AG10803 (cell line): Measurements from ENCODE around the gene ANKRD33B.
"Not testable (repeated sequence)": the region's sequence is repeated elsewhere in the genome, so short reads cannot be mapped to it uniquely, and the experiment has no call there.

Experiments used
- DNase-seq: peaks from one replicate; pipeline ENCODE4 v3.0.0; 2010; ENCODE audit warnings: low read depth
- H3K4me3 ChIP-seq: 2 replicates; pipeline ENCODE4 v1.5.1; 2011; ENCODE audit warnings: mild to moderate bottlenecking, low read length, control low read depth
- TF ChIP-seq, protein P1 (sequence below): conservative IDR thresholded peaks from 2 replicates; pipeline ENCODE4 v1.5.1; 2011; ENCODE audit warnings: mild to moderate bottlenecking, low read length, control low read depth, inconsistent platforms

Gene ANKRD33B

DNA sequence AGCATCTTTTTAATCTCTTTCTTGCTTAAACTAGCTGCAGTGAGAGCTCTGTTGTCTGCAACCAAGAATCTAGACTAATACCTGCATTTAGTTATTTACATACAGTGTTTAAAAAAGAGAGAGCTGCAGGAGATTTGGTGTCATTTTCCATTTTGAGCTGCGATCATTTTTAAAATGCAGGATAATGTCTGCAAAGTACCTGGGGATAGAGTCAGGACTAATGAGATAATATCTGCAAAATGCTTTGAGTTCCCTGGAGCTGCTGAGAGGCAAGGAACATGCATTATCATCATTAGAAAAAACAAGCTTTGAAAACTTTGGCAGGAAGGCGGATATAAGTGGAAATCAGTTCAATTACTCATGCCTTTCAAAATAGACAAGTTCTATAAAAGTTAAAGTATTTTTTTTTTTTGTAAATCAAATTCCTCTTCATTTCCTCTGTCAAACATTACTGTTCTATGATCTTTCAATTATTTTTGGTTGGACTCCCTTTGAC is 21.8 kb upstream of the ANKRD33B start:
- no peak overlapping the region for H3K4me3 ChIP-seq
- no peak for DNase-seq
- TF ChIP-seq, protein P1, sequence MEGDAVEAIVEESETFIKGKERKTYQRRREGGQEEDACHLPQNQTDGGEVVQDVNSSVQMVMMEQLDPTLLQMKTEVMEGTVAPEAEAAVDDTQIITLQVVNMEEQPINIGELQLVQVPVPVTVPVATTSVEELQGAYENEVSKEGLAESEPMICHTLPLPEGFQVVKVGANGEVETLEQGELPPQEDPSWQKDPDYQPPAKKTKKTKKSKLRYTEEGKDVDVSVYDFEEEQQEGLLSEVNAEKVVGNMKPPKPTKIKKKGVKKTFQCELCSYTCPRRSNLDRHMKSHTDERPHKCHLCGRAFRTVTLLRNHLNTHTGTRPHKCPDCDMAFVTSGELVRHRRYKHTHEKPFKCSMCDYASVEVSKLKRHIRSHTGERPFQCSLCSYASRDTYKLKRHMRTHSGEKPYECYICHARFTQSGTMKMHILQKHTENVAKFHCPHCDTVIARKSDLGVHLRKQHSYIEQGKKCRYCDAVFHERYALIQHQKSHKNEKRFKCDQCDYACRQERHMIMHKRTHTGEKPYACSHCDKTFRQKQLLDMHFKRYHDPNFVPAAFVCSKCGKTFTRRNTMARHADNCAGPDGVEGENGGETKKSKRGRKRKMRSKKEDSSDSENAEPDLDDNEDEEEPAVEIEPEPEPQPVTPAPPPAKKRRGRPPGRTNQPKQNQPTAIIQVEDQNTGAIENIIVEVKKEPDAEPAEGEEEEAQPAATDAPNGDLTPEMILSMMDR = no peak

DNA sequence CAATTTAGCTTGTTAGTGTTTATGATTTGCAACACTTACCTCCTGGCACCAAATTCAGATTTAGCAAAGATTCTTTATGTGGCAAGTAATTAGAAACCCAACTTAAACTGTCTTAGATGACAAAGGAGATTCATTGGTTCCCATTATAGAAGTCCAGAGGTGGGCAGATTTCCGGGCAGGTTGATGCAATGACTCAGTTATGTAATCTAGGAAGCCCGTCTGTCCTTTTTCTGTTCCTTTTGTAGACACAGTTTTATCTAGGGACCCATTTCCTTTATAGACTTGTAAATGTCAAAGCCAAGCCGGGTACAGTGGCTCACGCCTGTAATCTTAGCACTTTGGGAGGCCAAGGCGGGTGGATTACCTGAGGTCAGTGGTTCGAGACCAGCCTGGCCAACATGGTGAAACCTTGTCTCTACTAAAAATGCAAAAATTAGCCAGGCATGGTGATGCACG is 20.3 kb upstream of the ANKRD33B start:
- TF ChIP-seq, protein P1 = no peak
- no peak for DNase-seq
- no peak overlapping the region for H3K4me3 ChIP-seq

DNA sequence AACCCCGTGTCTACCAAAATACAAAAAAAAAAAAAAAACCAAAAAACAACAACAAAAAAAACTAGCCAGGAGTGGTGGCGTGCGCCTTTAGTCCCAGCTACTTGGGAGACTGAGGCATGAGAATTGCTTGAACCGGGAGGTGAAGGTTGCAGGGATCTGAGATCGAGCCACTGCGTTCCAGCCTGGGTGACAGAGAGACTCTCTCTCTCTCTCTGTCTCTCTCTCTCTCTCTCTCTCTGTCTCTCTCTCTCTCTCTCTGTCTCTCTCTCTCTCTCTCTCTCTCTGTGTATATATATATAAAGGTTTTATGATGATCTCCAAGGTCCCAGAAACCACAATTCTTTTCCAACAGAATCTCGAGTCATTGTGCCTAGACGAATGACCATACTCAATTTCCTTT is 18.8 kb upstream of the ANKRD33B start:
- no peak overlapping the region for H3K4me3 ChIP-seq
- TF ChIP-seq, protein P1 = no peak
- DNase-seq = no peak

DNA sequence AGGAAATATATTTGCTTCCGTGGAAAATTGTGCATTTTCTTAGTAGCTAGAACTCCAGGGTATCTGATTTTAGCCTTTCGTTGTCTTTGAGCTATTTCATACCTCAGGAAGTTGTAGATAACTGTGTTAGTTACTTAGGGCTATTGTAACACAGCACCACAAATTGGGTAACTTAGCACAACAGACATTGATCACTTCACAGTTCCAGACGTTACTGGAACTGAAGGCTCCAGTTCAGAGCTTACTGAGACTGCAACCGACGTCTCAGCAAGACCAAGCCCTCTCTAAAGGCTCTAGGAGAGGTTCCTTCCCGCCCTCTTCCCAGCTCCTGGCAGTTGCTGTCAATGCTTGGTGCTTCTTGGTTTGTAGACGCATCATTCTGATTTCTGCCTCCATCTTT is 17.7 kb upstream of the ANKRD33B start:
- TF ChIP-seq, protein P1 = no peak
- H3K4me3 ChIP-seq = no peak overlapping the region
- DNase-seq = no peak

DNA sequence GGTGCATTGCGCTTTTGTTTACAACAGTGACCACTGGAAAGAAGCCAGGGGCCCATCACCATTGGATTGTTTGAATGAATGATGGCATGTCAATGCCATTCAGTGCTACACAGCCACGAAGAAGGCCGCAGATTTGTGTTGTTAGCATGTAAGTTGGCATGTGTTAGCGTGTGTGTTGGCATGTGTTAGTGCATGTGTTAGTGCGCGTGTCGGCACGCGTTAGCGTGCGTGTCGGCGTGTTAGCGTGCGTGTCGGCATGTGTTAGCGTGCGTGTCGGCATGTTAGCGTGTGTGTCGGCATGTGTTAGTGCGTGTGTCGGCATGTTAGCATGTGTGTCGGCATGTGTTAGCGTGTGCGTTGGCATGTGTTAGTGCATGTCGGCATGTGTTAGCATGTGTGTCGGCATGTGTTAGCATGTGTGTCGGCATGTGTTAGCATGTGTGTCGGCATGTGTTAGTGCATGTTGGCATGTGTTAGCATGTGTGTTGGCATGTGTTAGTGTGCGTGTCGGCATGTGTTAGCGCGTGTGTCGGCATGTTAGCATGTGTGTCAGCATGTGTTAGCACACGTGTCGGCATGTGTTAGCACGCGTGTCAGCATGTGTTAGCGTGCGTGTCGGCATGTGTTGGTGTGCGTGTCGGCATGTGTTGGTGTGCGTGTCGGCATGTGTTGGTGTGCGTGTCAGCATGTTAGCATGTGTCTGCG is 15.3 kb upstream of the ANKRD33B start:
- DNase-seq = no peak
- no peak overlapping the region for H3K4me3 ChIP-seq
- TF ChIP-seq, protein P1 = no peak

DNA sequence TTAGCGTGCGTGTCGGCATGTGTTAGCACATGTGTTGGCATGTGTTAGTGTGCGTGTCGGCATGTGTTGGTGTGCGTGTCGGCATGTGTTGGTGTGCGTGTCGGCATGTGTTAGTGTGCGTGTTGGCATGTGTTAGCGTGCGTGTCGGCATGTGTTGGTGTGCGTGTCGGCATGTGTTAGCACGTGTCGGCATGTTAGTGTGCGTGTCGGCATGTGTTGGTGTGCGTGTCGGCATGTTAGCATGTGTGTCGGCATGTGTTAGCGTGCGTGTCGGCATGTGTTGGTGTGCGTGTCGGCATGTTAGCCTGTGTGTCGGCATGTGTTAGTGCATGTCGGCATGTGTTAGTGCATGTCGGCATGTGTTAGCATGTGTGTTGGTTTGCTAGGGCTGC is 14.8 kb upstream of the ANKRD33B start:
- DNase-seq, H3K4me3 ChIP-seq: not testable (repeated sequence)

DNA sequence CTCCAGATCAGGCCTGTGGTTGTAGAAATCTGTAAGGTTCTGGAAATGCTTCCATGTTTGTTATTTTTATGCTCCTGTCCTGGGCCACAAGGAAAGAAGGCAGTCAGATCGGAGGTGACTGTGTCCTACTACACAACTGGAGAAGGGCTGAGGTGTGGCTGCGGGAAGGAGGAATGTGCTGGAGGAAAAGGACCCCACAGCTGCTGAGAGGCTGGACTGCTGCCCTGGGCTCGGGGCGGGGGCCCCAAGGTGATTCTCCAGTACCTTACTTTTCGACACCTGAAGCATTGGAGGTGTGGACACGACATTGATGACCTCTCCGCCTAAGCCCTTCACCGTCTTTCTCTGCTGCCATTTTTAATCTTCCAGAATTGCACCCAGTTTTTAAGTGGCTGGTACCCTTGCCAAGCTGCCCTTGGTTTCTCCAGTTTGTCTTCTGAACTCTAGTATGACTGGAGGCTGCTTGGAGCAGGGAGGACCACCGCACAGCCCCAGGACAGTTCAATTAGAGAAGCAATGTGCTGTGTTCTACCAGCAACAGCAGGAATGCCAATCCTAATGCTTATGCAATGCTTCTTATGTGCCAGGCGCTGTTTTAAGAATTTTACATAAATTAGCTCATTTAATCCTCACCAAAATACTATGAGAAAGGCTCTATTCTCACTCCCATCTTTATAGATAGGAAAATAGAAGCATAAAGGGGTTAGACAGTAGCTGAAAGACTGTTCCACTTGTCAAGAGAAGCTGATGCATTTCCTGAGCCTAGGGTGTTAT is 13.5 kb upstream of the ANKRD33B start:
- TF ChIP-seq, protein P1 = no peak
- H3K4me3 ChIP-seq = no peak overlapping the region
- peak; percentile 58 for DNase-seq
